K562 (cell line): ENCODE measurements around the gene TXNDC9. TPM values are rescaled to one million over a fixed set of nuclear protein-coding genes. Genes with fewer than 3 reads are reported as not detected.

Source experiments
- ARID1B ChIP-seq: fragments of 450-650 bp; IDR thresholded peaks from 2 replicates; pipeline ENCODE4 v1.6.1; 2016; ENCODE audit warnings: antibody characterized with exemption, mild to moderate bottlenecking, inconsistent platforms
- CCNT2 ChIP-seq: IDR thresholded peaks from 2 replicates; pipeline ENCODE4 v1.6.1; 2011; ENCODE audit warnings: borderline replicate concordance, low read depth, mild to moderate bottlenecking, moderate library complexity, mixed read lengths, low read length; ENCODE audit not compliant: insufficient read length; ENCODE audit errors: extremely low read depth
- HDAC3 ChIP-seq: fragments of 450-650 bp; IDR thresholded peaks from 2 replicates; pipeline ENCODE4 v1.6.1; 2018; ENCODE audit warnings: borderline replicate concordance, mild to moderate bottlenecking, moderate library complexity; ENCODE audit not compliant: partially characterized antibody
- NFRKB ChIP-seq: fragments of 450-650 bp; IDR thresholded peaks from 2 replicates; pipeline ENCODE4 v1.6.1; 2016; ENCODE audit warnings: low read depth
- RBM39 ChIP-seq: fragments of 200-400 bp; formaldehyde crosslinking; optimal IDR thresholded peaks from 2 replicates; pipeline ENCODE3; 2018; ENCODE audit warnings: low read depth, low read length
- polyA plus RNA-seq, 8 experiments: library from polyadenylated mRNA; depleted of rRNA in 4 of 8; stranded (reverse) in 5 of 8; unstranded in 3 of 8; fragments of >200 nt; fragmentation: Nextera tagmentation in 2 of 8; fragmentation: Illumina TruSeq in 1 of 8; extraction: Ambion mirVana in 2 of 8; extraction: Trizol in 1 of 8; gene quantifications; 2 replicates each; pipeline versions ENCODE4 v1.2.1 to v1.2.3, GENCODE V29; 2011 to 2014; ENCODE audit warnings: inconsistent platforms in 1 of 8, missing spikeins in 1 of 8
- total RNA-seq, 7 experiments: library from RNA; depleted of rRNA in 6 of 7; stranded (reverse); fragments of >200 nt in 6 of 7; fragmentation: Illumina TruSeq in 2 of 7; extraction: Trizol in 2 of 7; gene quantifications; 2 replicates each; pipeline versions ENCODE4 v1.2.1 to v1.2.3, GENCODE V29; 2011 to 2021; ENCODE audit warnings: low replicate concordance in 1 of 7
- TF ChIP-seq, protein P1 (sequence below): IDR thresholded peaks from 3 replicates; pipeline ENCODE4 v1.6.1; 2011; ENCODE audit warnings: borderline replicate concordance, mild to moderate bottlenecking; ENCODE audit not compliant: insufficient read length, insufficient read depth
- TF ChIP-seq, protein P2 (sequence below): fragments of 450-650 bp; IDR thresholded peaks from 2 replicates; pipeline ENCODE4 v1.6.1; 2016; ENCODE audit warnings: mild to moderate bottlenecking
- TF ChIP-seq, protein P3 (sequence below): fragments of 250-450 bp; sonication (Bioruptor Pico); IDR thresholded peaks from 2 replicates; pipeline ENCODE4 v1.4.0; 2020; ENCODE audit warnings: mild to moderate bottlenecking, moderate library complexity

The TXNDC9 gene
- total and polyA plus RNA-seq, 9 of the 15 experiments (the other 6 are each of a cell fraction or from before 2014, with no cell fraction given), result 37.5 to 211 (median 65.5) TPM

DNA sequence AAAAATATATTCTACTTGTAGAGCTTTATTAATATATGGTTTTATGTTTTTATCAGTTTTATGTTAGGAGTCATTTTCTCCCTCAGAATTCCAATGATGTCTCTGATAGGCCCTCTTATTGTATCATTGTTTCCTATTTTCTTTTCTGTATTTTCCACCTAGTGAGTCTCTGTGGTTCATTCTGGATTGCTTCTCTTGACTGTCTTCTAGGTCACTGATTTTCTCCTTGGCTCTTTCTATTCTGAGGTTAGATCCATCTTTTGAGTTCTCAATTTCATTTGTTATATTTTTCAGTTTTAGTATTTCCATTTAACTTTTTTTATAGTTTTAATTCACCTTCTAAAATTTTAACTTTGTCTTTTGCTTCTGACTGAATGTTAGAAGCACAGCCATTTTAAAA, 38.6 kb upstream of the TXNDC9 start (continued):
- TF ChIP-seq, protein P1, sequence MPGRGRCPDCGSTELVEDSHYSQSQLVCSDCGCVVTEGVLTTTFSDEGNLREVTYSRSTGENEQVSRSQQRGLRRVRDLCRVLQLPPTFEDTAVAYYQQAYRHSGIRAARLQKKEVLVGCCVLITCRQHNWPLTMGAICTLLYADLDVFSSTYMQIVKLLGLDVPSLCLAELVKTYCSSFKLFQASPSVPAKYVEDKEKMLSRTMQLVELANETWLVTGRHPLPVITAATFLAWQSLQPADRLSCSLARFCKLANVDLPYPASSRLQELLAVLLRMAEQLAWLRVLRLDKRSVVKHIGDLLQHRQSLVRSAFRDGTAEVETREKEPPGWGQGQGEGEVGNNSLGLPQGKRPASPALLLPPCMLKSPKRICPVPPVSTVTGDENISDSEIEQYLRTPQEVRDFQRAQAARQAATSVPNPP, result no peak
- TF ChIP-seq NFRKB (no peak), CCNT2 (no peak), RBM39 (no peak), ARID1B (no peak), HDAC3 (no peak)
- TF ChIP-seq, protein P2, sequence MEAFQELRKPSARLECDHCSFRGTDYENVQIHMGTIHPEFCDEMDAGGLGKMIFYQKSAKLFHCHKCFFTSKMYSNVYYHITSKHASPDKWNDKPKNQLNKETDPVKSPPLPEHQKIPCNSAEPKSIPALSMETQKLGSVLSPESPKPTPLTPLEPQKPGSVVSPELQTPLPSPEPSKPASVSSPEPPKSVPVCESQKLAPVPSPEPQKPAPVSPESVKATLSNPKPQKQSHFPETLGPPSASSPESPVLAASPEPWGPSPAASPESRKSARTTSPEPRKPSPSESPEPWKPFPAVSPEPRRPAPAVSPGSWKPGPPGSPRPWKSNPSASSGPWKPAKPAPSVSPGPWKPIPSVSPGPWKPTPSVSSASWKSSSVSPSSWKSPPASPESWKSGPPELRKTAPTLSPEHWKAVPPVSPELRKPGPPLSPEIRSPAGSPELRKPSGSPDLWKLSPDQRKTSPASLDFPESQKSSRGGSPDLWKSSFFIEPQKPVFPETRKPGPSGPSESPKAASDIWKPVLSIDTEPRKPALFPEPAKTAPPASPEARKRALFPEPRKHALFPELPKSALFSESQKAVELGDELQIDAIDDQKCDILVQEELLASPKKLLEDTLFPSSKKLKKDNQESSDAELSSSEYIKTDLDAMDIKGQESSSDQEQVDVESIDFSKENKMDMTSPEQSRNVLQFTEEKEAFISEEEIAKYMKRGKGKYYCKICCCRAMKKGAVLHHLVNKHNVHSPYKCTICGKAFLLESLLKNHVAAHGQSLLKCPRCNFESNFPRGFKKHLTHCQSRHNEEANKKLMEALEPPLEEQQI, result no peak
- TF ChIP-seq, protein P3, sequence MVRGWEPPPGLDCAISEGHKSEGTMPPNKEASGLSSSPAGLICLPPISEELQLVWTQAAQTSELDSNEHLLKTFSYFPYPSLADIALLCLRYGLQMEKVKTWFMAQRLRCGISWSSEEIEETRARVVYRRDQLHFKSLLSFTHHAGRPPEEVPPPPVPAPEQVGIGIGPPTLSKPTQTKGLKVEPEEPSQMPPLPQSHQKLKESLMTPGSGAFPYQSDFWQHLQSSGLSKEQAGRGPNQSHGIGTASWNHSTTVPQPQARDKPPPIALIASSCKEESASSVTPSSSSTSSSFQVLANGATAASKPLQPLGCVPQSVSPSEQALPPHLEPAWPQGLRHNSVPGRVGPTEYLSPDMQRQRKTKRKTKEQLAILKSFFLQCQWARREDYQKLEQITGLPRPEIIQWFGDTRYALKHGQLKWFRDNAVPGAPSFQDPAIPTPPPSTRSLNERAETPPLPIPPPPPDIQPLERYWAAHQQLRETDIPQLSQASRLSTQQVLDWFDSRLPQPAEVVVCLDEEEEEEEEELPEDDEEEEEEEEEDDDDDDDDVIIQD (CRISPR knock-in tag), result no peak
